Liver (tissue), 9 donors: ENCODE measurements around the gene PEX6. TPM values are rescaled to one million over a fixed set of nuclear protein-coding genes. Genes with fewer than 3 reads are reported as not detected.

Experiments
- DNase-seq: peaks from one replicate; pipeline ENCODE4 v3.0.0-alpha.2; 2017; ENCODE audit warnings: low spot score
- H3K27ac ChIP-seq, 2 donors: one replicate each; pipeline ENCODE4 v1.7.0; 2013; ENCODE audit warnings: inconsistent platforms in 2 of 2, low read length in 2 of 2, control low read depth in 1 of 2, low read depth in 1 of 2, mild to moderate bottlenecking in 1 of 2
- H3K27me3 ChIP-seq, 4 donors: one replicate each; pipeline versions ENCODE4 v1.6.1 to v1.7.0; 2013; ENCODE audit warnings: low read length in 3 of 4, inconsistent platforms in 1 of 4, mild to moderate bottlenecking in 1 of 4, moderate library complexity in 1 of 4; ENCODE audit not compliant: control insufficient read depth in 4 of 4, insufficient read depth in 4 of 4
- H3K36me3 ChIP-seq, 4 donors: one replicate each; pipeline versions ENCODE4 v1.6.1 to v1.7.0; 2013; ENCODE audit warnings: low read length in 3 of 4, mild to moderate bottlenecking in 3 of 4, low read depth in 1 of 4, moderate library complexity in 1 of 4; ENCODE audit not compliant: control insufficient read depth in 4 of 4, insufficient read depth in 3 of 4
- H3K4me1 ChIP-seq, 4 donors: one replicate each; pipeline versions ENCODE4 v1.6.1 to v1.7.0; 2013; ENCODE audit warnings: low read length in 3 of 4, mild to moderate bottlenecking in 3 of 4, moderate library complexity in 1 of 4; ENCODE audit not compliant: control insufficient read depth in 4 of 4, insufficient read depth in 4 of 4
- H3K4me3 ChIP-seq, 3 donors: one replicate each; pipeline versions ENCODE4 v1.6.1 to v1.7.0; 2013; ENCODE audit warnings: low read length in 3 of 3, control low read depth in 1 of 3, low read depth in 1 of 3, mild to moderate bottlenecking in 1 of 3
- H3K9ac ChIP-seq, 2 donors: one replicate each; pipeline ENCODE4 v1.7.0; 2013; ENCODE audit warnings: low read length in 2 of 2, mild to moderate bottlenecking in 2 of 2, moderate library complexity in 2 of 2, control low read depth in 1 of 2, low read depth in 1 of 2
- H3K9me3 ChIP-seq, 4 donors: one replicate each; pipeline versions ENCODE4 v1.6.1 to v1.7.0; 2013; ENCODE audit warnings: low read length in 3 of 4; ENCODE audit not compliant: control insufficient read depth in 4 of 4
- EGR1 ChIP-seq, 2 donors: IDR thresholded peaks; 2 replicates each; pipeline ENCODE4 v1.6.1; 2016 to 2018; ENCODE audit warnings: antibody characterized with exemption in 2 of 2, low read depth in 2 of 2
- FOXA1 ChIP-seq: IDR thresholded peaks from 2 replicates; pipeline ENCODE4 v1.6.1; 2016; ENCODE audit warnings: antibody characterized with exemption
- FOXA2 ChIP-seq: IDR thresholded peaks from 2 replicates; pipeline ENCODE4 v1.6.1; 2016; ENCODE audit warnings: antibody characterized with exemption
- GABPA ChIP-seq, 2 donors: IDR thresholded peaks in 1 of 2; conservative IDR thresholded peaks in 1 of 2; 2 replicates each; pipeline ENCODE4 v1.6.1; 2016; ENCODE audit warnings: antibody characterized with exemption in 2 of 2, mild to moderate bottlenecking in 1 of 2, moderate library complexity in 1 of 2
- HNF4A ChIP-seq, 2 donors: conservative IDR thresholded peaks; 2 replicates each; pipeline ENCODE4 v1.6.1; 2016; ENCODE audit warnings: antibody characterized with exemption in 2 of 2, mild to moderate bottlenecking in 2 of 2
- HNF4G ChIP-seq: IDR thresholded peaks from 2 replicates; pipeline ENCODE4 v1.6.1; 2016; ENCODE audit warnings: antibody characterized with exemption
- JUND ChIP-seq, 2 donors: IDR thresholded peaks; 2 replicates each; pipeline ENCODE4 v1.6.1; 2016; ENCODE audit warnings: antibody characterized with exemption in 2 of 2
- NR2F2 ChIP-seq: IDR thresholded peaks from 2 replicates; pipeline ENCODE4 v1.6.1; 2016; ENCODE audit warnings: antibody characterized with exemption
- RAD21 ChIP-seq, 2 donors: IDR thresholded peaks; 2 replicates each; pipeline ENCODE4 v1.6.1; 2016; ENCODE audit warnings: antibody characterized with exemption in 2 of 2, mild to moderate bottlenecking in 2 of 2
- SP1 ChIP-seq: IDR thresholded peaks from 2 replicates; pipeline ENCODE4 v1.6.1; 2018; ENCODE audit warnings: antibody characterized with exemption, mild to moderate bottlenecking
- TAF1 ChIP-seq: conservative IDR thresholded peaks from 2 replicates; pipeline ENCODE4 v1.6.1; 2016; ENCODE audit warnings: antibody characterized with exemption, mild to moderate bottlenecking
- YY1 ChIP-seq: IDR thresholded peaks from 2 replicates; pipeline ENCODE4 v1.6.1; 2016; ENCODE audit warnings: antibody characterized with exemption, mild to moderate bottlenecking
- WGBS: extraction: QIAGEN DNeasy Blood & Tissue Kit; methylation state at CpG from one replicate; pipeline ENCODE4 v1.1.7; 2013; 5-methylcytosine and 5-hydroxymethylcytosine counted together
- polyA plus RNA-seq, 2 donors: library from polyadenylated mRNA; stranded (reverse) in 1 of 2; unstranded in 1 of 2; fragments of 200-250 nt in 1 of 2; fragments of >200 nt in 1 of 2; fragmentation: Nextera tagmentation in 1 of 2; extraction: Ambion mirVana in 1 of 2; gene quantifications; one replicate each; pipeline versions ENCODE4 v1.2.1 to v1.2.3, GENCODE V29; 2013 to 2015
- total RNA-seq, 2 donors: library from RNA; depleted of rRNA; stranded (reverse); fragments of >200 nt; gene quantifications; one replicate each; pipeline ENCODE4 v1.2.3, GENCODE V29; 2014
- TF ChIP-seq, protein P1 (sequence below): IDR thresholded peaks from 2 replicates; pipeline ENCODE4 v1.6.1; 2016; ENCODE audit warnings: antibody characterized with exemption, mild to moderate bottlenecking
- TF ChIP-seq, protein P2 (sequence below): IDR thresholded peaks from 2 replicates; pipeline ENCODE4 v1.6.1; 2016; ENCODE audit warnings: antibody characterized with exemption
- TF ChIP-seq, protein P3 (sequence below): IDR thresholded peaks from 2 replicates; pipeline ENCODE4 v1.6.1; 2016; ENCODE audit warnings: antibody characterized with exemption
- TF ChIP-seq, protein P4 (sequence below): fragments of 150-350 bp; IDR thresholded peaks from 2 replicates; pipeline ENCODE4 v1.5.1; 2017; ENCODE audit warnings: improper control_type of control experiment, low read depth, low read length; ENCODE audit not compliant: missing input control
- donor health status: healthy.
- donor health status: healthy.
- donor health status: healthy.
- donor health status: healthy.
- donor health status: healthy.

Gene PEX6
- total and polyA plus RNA-seq, 4 donors: 5.4 to 20.7 (median 15.2) TPM

DNA sequence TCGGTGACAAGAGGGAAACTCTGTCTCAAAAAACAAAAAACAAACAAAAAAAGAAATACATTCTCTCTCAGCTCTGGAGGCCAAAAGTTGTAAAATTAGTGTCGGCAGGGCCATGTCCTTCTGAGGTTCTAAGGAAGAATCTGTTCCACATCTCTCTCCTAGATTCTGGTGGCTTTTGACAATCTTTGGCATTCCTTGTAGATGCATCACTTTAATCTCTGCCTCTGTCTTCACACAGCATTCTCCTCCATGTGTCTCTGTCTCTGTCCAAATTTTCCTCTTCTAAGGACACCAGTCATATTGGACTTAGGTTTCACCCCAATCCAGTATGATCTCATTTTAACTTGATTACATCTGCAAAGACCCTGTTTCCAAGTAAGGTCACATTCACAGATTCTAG lies 14.5 kb upstream of the PEX6 start:
- no peaks in the 10 kb centered on the region for H3K4me1 ChIP-seq
- peaks cover 3 to 14% (median 12%) of the 10 kb centered on the region in 4 donors for H3K36me3 ChIP-seq
- TF ChIP-seq RAD21 (IDR thresholded peaks at IDR 0.05) (no peak), GABPA (IDR thresholded peaks at IDR 0.05 in 1 of 2, conservative IDR thresholded peaks at IDR 0.05 in 1 of 2) (no peak), FOXA2 (no peak), HNF4A (conservative IDR thresholded peaks at IDR 0.05) (no peak), SP1 (no peak), NR2F2 (no peak)
- TF ChIP-seq, protein P1, sequence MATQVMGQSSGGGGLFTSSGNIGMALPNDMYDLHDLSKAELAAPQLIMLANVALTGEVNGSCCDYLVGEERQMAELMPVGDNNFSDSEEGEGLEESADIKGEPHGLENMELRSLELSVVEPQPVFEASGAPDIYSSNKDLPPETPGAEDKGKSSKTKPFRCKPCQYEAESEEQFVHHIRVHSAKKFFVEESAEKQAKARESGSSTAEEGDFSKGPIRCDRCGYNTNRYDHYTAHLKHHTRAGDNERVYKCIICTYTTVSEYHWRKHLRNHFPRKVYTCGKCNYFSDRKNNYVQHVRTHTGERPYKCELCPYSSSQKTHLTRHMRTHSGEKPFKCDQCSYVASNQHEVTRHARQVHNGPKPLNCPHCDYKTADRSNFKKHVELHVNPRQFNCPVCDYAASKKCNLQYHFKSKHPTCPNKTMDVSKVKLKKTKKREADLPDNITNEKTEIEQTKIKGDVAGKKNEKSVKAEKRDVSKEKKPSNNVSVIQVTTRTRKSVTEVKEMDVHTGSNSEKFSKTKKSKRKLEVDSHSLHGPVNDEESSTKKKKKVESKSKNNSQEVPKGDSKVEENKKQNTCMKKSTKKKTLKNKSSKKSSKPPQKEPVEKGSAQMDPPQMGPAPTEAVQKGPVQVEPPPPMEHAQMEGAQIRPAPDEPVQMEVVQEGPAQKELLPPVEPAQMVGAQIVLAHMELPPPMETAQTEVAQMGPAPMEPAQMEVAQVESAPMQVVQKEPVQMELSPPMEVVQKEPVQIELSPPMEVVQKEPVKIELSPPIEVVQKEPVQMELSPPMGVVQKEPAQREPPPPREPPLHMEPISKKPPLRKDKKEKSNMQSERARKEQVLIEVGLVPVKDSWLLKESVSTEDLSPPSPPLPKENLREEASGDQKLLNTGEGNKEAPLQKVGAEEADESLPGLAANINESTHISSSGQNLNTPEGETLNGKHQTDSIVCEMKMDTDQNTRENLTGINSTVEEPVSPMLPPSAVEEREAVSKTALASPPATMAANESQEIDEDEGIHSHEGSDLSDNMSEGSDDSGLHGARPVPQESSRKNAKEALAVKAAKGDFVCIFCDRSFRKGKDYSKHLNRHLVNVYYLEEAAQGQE: no peak
- TF ChIP-seq, protein P2, sequence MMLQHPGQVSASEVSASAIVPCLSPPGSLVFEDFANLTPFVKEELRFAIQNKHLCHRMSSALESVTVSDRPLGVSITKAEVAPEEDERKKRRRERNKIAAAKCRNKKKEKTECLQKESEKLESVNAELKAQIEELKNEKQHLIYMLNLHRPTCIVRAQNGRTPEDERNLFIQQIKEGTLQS: no peak
- WGBS: 94% methylated on average over 2 of the region's 2 CpGs
- DNase-seq: no peak
- no peaks in the 10 kb centered on the region for H3K9me3 ChIP-seq
- no peak overlapping the region for H3K9ac ChIP-seq
- no peak overlapping the region for H3K27ac ChIP-seq
- no peaks in the 10 kb centered on the region for H3K27me3 ChIP-seq
- no peak overlapping the region for H3K4me3 ChIP-seq

DNA sequence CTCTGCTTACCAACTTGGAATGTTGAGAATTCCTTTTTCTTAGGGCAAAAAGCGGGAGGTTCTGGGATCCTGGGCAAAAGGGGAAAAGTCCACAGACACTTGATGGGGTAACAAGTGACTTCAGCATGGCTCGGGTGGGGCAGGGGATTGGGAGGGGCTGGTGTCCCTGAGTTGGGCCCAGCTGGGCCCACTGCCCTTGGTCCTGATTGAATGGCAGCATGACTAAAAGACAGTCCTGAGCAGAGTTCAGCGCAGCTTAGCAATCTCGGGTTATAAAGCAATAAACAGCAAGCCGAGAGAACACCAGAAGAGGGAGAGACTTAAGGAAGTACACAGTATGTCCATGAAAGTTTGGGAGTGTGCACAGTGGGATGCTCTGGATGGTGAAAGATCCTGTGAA lies 10.9 kb upstream of the PEX6 start:
- no peak for TF ChIP-seq YY1
- H3K36me3 ChIP-seq: peaks cover 3 to 14% (median 12%) of the 10 kb centered on the region in 4 donors
- H3K27me3 ChIP-seq: no peaks in the 10 kb centered on the region
- peaks cover 0 to 12% (median 11%) of the 10 kb centered on the region in 4 donors for H3K4me1 ChIP-seq
- H3K9ac ChIP-seq: no peak overlapping the region
- DNase-seq: no peak
- 90% methylated on average over 5 of the region's 5 CpGs for WGBS
- no peak overlapping the region for H3K27ac ChIP-seq
- H3K4me3 ChIP-seq: no peak overlapping the region
- H3K9me3 ChIP-seq: no peaks in the 10 kb centered on the region

DNA sequence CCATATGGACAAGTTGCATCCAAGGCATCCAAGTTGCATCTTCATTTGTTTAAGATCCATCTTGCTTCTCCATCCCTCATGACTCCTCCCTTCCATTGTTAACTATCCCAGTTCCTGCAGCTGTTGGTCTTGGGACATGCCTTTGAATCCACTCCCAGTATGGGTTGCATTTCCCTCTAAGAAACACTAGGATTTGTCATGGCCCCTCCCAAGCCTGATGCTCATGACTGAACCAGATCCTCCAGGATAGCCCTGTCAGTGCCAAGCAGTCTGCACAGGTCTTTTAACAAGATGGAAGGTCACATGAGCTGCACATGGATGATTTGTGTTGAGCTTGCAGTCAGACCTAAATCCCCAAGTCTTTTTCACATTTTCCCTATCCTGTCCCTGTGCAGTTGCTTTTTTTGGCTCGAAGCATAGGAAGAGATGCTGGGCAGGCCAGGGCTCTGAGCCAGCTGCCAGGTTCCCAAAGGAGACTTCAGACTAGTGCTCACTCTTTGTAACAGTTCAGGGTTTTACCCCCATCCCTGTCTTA lies 9.6 kb upstream of the PEX6 start:
- H3K9me3 ChIP-seq: no peaks in the 10 kb centered on the region
- WGBS: 79% methylated on average over 1 of the region's 1 CpG
- peaks cover 3 to 14% (median 10%) of the 10 kb centered on the region in 4 donors for H3K36me3 ChIP-seq
- no peak overlapping the region for H3K27ac ChIP-seq
- peaks cover 2 to 17% (median 16%) of the 10 kb centered on the region in 4 donors for H3K4me1 ChIP-seq
- DNase-seq: no peak
- no peak for TF ChIP-seq JUND (IDR thresholded peaks at IDR 0.05)
- TF ChIP-seq HNF4G: no peak
- TF ChIP-seq SP1: no peak
- no peak for TF ChIP-seq FOXA1
- TF ChIP-seq, protein P2: no peak
- TF ChIP-seq, protein P3, sequence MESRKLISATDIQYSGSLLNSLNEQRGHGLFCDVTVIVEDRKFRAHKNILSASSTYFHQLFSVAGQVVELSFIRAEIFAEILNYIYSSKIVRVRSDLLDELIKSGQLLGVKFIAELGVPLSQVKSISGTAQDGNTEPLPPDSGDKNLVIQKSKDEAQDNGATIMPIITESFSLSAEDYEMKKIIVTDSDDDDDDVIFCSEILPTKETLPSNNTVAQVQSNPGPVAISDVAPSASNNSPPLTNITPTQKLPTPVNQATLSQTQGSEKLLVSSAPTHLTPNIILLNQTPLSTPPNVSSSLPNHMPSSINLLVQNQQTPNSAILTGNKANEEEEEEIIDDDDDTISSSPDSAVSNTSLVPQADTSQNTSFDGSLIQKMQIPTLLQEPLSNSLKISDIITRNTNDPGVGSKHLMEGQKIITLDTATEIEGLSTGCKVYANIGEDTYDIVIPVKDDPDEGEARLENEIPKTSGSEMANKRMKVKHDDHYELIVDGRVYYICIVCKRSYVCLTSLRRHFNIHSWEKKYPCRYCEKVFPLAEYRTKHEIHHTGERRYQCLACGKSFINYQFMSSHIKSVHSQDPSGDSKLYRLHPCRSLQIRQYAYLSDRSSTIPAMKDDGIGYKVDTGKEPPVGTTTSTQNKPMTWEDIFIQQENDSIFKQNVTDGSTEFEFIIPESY: no peak
- no peak for TF ChIP-seq GABPA (IDR thresholded peaks at IDR 0.05 in 1 of 2, conservative IDR thresholded peaks at IDR 0.05 in 1 of 2)
- no peak for TF ChIP-seq EGR1 (IDR thresholded peaks at IDR 0.05; ENCODE audit: low read depth in 2 of 2)
- no peak for TF ChIP-seq NR2F2
- TF ChIP-seq FOXA2: no peak
- TF ChIP-seq HNF4A (conservative IDR thresholded peaks at IDR 0.05): no peak
- no peak for TF ChIP-seq YY1
- TF ChIP-seq TAF1: no peak
- TF ChIP-seq, protein P4, sequence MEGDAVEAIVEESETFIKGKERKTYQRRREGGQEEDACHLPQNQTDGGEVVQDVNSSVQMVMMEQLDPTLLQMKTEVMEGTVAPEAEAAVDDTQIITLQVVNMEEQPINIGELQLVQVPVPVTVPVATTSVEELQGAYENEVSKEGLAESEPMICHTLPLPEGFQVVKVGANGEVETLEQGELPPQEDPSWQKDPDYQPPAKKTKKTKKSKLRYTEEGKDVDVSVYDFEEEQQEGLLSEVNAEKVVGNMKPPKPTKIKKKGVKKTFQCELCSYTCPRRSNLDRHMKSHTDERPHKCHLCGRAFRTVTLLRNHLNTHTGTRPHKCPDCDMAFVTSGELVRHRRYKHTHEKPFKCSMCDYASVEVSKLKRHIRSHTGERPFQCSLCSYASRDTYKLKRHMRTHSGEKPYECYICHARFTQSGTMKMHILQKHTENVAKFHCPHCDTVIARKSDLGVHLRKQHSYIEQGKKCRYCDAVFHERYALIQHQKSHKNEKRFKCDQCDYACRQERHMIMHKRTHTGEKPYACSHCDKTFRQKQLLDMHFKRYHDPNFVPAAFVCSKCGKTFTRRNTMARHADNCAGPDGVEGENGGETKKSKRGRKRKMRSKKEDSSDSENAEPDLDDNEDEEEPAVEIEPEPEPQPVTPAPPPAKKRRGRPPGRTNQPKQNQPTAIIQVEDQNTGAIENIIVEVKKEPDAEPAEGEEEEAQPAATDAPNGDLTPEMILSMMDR: no peak
- no peaks in the 10 kb centered on the region for H3K27me3 ChIP-seq
- no peak overlapping the region for H3K9ac ChIP-seq
- no peak overlapping the region for H3K4me3 ChIP-seq
